Right lung (tissue), 5 donors: Measurements from ENCODE around the gene RASGRP2. TPM values are rescaled to one million over a fixed set of nuclear protein-coding genes. Genes with fewer than 3 reads are reported as not detected.

Experiments used
- DNase-seq, 2 donors: peaks; one replicate each; pipeline ENCODE4 v3.0.0-alpha.2; 2013
- polyA plus RNA-seq, 5 donors: library from polyadenylated mRNA; unstranded; fragments of 120-200 nt; gene quantifications; one replicate each; pipeline versions ENCODE4 v1.2.1 to v1.2.3, GENCODE V29; 2013; ENCODE audit warnings: inconsistent platforms in 1 of 5, low replicate concordance in 1 of 5; ENCODE audit not compliant: insufficient read length in 5 of 5, insufficient read depth in 1 of 5

Gene RASGRP2
- polyA plus RNA-seq, 5 donors = 6.5 to 10.7 (median 9.9) TPM

- DNase-seq = no peak
Measured at GRCh38 chr11:64772303-64773018, 28.5 kb upstream of the RASGRP2 start.

- no peak for DNase-seq
Measured at GRCh38 chr11:64771861-64772260, 27.9 kb upstream of the RASGRP2 start.

GRCh38 chr11:64770120-64770519 is 26.2 kb upstream of the RASGRP2 start:
- no peak for DNase-seq

GRCh38 chr11:64769283-64769682 is 25.3 kb upstream of the RASGRP2 start:
- no peak for DNase-seq

- no peak for DNase-seq
Measured at GRCh38 chr11:64768300-64768694, 24.4 kb upstream of the RASGRP2 start.

GRCh38 chr11:64767344-64768299 is 23.7 kb upstream of the RASGRP2 start:
- peak in 1 of 2 donors; percentile 29 for DNase-seq

- no peak for DNase-seq
Measured at GRCh38 chr11:64766881-64767280, 22.9 kb upstream of the RASGRP2 start.

GRCh38 chr11:64765851-64766665 is 22.1 kb upstream of the RASGRP2 start:
- no peak for DNase-seq

GRCh38 chr11:64765291-64765850 is 21.4 kb upstream of the RASGRP2 start:
- DNase-seq = no peak

GRCh38 chr11:64764753-64765152 is 20.8 kb upstream of the RASGRP2 start:
- no peak for DNase-seq

GRCh38 chr11:64764040-64764611 is 20.2 kb upstream of the RASGRP2 start:
- no peak for DNase-seq

GRCh38 chr11:64763526-64764039 is 19.6 kb upstream of the RASGRP2 start:
- no peak for DNase-seq

- no peak for DNase-seq
Measured at GRCh38 chr11:64762674-64763525, 19.0 kb upstream of the RASGRP2 start.

GRCh38 chr11:64762277-64762673 is 18.3 kb upstream of the RASGRP2 start:
- DNase-seq = no peak

- no peak for DNase-seq
Measured at GRCh38 chr11:64760759-64761420, 16.9 kb upstream of the RASGRP2 start.

GRCh38 chr11:64759722-64760719 is 16.1 kb upstream of the RASGRP2 start, which contains the start of gene PYGM:
TSS of gene PYGM (minus strand) at chr11:64759974. CDS start at chr11:64759898, 76 bp downstream.
- peak; percentile 68 to 71 for DNase-seq

GRCh38 chr11:64759131-64759721 is 15.3 kb upstream of the RASGRP2 start:
- DNase-seq = no peak
